ENCODE data around the gene PSG11.
"Not testable (repeated sequence)": the region's sequence is repeated elsewhere in the genome, so short reads cannot be mapped to it uniquely, and the experiment has no call there.

PSG11 gene

GRCh38 chr19:42988206-42988605 lies 38.1 kb downstream of the PSG11 start:
- not testable (repeated sequence) for DNase-seq

- DNase-seq: no peak
These were observed 40.7 kb downstream of the PSG11 start for GRCh38 chr19:42985588-42985987.

- DNase-seq: not testable (repeated sequence)
These were observed 44.2 kb downstream of the PSG11 start for GRCh38 chr19:42982111-42982510.

- not testable (repeated sequence) for DNase-seq
These were observed 54.8 kb downstream of the PSG11 start for GRCh38 chr19:42971451-42971850.

- no peak for DNase-seq
These were observed 61.1 kb downstream of the PSG11 start for GRCh38 chr19:42965176-42965575.

GRCh38 chr19:42961119-42961518 lies 65.2 kb downstream of the PSG11 start:
- DNase-seq: no peak

Measured in suppressor macrophage treated with lipopolysaccharide for 1 hour (primary cell).